HT1080 (cell line): ENCODE results near the gene CDR2. TPM values are rescaled to one million over a fixed set of nuclear protein-coding genes. Genes with fewer than 3 reads are reported as not detected.
"Not testable (repeated sequence)": the region's sequence is repeated elsewhere in the genome, so short reads cannot be mapped to it uniquely, and the experiment has no call there.

Experiments used
- DNase-seq: peaks from one replicate; pipeline ENCODE4 v3.0.0-alpha.2; 2015; ENCODE audit warnings: low read depth
- polyA plus RNA-seq, 2 experiments: library from polyadenylated mRNA; depleted of rRNA; stranded (reverse); fragments of >200 nt; gene quantifications; 2 replicates each; pipeline ENCODE4 v1.2.3, GENCODE V29; 2015
- total RNA-seq: library from RNA; depleted of rRNA; stranded (reverse); fragments of >200 nt; shearing (Covaris generic); gene quantifications from 2 replicates; pipeline ENCODE4 v1.2.3, GENCODE V29; 2014; rRNA removed

Gene CDR2
- total RNA-seq, result 17.3 and 18.2 TPM in 2 replicates
- 20.6 and 21.8 TPM in 2 replicates for polyA plus RNA-seq (2015; cell fraction: cytosol; rRNA removed)
- polyA plus RNA-seq (2015; cell fraction: nucleus; rRNA removed), result 10.9 and 13.5 TPM in 2 replicates

DNA sequence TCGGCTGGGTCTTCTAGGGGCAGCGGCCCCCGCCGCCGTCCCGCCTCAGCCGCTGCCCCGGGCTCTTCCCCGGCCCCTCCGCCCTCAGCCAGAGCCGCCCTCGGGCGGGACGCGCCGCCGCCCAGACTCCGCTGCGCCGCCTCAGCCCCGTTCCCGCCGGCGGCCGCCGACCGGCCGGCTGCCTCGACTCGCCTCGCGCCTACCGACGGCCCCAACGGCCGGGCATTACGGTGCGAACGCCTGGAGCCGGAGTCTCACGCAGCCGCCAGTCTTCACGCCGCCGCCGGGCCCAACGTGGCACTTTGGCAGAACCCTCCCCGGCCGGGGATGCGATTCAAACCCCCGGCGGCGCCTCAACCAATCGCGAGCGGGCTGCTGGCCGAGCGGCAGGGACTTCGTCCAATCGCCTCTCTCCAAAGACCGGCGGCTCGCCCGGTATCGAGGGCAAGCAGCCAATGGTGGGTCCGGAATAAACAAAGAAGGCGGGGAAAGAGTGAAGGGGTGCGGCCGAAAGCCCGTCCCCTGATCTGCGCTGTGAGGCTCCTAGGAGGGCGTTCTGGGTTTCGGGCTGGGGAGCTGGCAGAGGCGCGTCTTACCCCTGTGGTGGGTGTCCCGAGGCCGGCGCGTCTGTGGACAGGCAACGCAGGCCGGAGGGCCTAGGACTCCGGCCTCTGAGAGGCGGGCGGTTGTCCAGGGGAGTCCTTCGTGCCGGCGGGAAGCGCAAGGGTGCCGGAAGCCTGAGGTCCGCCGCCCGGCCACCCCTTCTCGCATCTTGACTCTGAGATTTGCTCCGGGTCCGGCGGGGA lies at the start of gene CDR2:
CDR2 (minus strand) TSS at position 309 of the 806 bp plus-strand sequence. CDS start 310 bp downstream, outside the sequence.
- peak; percentile 96 for DNase-seq

DNA sequence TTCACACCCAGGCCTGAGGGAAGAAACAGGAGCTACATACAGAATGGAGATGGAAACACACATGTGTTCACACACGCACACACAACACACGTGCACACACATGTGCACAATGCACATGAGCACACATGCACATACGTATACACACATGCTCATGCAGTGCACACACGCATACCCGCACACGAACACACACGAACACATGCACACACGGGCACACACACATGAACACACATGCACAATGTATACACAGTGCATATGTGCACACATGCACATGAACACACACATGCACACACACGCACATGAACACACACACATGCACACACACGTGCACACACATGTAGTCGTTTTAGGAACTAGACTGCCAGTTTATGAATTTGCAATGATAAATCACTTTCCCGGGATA lies 49.3 kb upstream of the CDR2 start:
- no peak for DNase-seq

DNA sequence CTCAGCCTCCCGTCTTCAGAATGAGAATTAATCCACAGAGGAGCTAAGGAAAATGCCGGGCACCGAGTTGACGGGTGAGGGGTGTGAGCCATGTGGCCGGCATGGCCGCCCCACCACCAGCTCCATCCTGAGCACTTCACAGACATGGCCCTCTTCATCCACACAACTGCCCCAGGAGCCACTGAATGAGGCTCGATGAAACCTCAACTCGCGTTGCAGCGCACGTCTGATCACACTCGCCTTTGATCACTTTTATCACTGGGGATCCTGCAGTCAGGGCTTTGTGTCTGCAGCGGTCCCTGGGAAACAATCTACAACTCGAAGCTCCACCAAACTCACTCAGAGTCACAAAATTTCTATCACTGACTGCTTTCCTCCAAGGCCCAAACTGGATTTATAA lies 46.7 kb upstream of the CDR2 start:
- no peak for DNase-seq

DNA sequence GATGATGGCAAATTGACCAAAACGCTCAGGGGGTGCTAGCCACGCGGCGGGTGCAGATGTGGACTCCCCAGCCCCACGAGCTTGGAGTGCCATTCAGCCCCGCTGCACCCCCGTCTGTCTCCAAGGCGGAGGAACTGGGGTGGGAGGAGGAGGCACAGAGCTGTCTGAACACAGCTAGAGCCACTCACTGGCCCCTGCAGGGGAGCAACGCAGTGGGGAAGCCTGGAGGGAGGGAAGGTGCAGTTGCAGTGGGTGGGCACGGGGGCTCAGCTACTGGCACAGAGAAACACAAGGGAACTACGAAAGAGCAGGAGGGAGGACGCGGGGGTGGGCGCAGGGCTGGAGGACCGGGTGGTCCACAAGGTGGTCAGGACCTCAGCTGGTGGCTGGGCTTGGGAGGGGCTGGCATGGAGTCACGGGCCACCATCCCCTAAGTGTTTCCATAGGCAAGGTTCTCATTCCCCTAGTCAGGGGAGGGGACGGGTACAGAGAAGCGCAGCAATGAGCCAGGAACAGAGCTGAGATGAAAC lies 46.3 kb upstream of the CDR2 start:
- no peak for DNase-seq

DNA sequence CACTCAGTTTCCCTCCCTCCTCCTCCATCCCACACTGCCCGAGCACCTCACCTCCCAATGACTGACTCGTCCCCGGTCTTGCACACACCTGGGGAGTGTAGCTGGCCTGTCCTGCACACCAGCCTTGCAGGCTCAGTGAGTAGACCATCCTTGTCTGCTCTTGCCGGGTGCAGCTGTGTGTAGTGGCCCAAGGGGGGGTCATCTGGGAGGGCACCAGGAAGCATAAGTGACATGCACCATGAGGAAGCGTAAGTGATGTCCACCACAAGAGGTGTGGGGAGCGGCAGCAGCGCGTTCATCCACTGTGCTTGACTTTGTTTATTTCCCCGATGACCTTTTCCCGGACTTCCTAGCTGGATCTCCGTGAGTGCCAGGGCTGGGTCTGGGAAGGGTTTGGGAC lies 45.5 kb upstream of the CDR2 start:
- DNase-seq, result no peak

DNA sequence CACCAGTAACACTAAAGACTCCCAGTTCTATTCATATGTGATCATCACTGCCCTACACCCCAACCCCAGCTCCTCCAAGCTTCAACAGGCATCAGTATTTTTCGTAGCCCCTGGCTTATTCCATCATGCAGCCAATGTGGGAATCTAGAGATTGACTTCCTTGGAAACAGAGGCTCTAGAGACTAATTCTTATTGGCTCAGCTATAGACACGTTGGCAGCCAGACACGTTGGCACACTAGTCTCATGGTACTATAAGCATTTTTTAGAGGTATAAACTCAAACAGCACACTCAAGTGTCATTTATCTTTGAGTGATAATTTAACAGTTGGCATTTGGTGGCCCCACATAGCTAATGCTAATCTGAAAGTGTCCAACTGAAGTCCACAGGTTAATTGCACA lies 44.4 kb upstream of the CDR2 start:
- DNase-seq, result no peak

DNA sequence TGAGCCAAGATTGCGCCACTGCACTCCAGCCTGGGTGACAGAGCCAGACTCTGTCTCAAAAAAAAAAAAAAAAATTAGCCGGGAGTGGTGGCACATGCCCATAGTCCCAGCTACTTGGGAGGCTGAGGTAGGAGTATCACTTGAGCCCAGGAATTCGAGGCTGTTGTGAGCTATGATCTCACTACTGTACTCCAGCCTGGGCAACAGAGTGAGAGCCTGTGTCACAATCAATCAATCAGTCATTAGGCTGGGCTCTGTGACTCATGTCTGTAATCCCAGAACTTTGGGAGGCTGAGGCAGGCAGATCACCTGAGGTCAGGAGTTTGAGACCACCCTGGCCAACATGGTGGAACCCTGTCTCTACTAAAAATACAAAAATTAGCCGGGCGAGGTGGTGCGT lies 43.4 kb upstream of the CDR2 start:
- not testable (repeated sequence) for DNase-seq

DNA sequence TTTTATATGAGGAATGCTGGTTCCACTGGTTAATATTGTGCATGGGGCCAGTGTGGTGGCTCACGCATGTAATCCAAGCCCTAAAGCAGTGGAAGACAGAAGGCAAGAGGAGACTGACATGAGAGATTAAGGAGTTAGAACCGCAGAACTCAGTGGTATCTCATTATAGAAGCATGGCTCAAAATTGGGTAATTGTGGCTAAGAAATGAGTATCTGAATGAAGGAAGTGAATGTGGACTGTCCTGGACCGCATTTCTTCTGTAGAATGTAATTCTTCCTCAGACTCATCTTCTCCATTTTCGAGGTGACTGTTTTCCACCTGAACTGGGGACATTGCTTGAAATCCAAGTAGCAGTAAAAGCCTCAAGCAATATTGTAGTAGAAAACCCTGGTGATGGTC lies 42.6 kb upstream of the CDR2 start:
- no peak for DNase-seq

DNA sequence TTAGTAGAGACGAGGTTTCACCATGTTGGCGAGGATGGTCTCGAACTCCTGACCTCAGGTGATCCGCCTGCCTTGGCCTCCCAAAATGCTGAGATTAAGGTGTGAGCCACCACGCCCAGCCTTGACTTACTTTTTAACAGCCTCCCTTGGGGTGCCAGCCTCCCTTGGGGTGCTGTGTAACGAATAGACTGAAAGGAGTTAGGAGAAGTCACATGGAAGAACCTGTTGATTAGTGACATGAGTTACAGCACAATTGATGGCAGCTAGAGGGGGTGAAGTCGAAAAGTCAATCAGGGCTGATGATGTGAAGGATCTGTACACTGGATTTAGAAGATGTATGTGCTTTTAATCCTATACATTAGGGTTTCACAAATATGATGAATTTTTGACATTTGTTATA lies 39.4 kb upstream of the CDR2 start:
- DNase-seq, result no peak

DNA sequence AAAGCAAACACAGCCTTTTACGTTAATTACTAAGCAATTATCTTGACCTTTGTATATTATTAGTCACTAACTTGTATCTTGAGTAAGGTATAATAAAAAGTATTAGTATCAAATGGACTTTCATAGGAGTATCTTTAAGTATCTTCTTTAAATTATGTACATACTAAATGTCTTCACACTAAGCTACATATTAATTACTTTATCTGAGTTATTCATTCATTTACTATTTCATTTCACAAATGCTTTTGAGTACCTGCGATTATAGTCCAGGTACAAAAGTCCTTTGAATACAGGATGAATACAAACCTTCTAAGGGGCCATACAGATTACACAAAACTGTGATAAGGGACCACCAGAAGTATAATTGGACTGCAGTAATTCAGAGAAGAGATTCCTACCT lies 33.1 kb upstream of the CDR2 start:
- DNase-seq, result no peak

DNA sequence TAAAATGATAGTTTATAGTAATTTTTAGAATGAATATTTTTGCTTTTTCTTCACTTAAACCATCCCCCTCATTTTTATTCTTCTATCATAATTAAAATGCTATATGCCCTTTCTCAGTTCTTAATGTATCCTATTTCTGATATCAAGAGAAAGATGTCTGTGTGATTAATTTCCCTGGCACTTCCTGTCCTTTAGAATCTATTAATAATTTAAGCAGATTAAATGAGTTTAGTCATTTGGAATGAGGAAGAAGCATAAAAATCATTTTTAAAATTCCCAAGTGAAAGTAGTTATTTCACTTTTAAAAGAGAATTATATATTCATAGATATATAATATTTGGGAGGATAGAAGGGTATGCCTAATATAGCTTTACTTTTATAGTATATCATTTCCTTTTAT lies 27.8 kb upstream of the CDR2 start:
- DNase-seq, result peak; percentile 4

DNA sequence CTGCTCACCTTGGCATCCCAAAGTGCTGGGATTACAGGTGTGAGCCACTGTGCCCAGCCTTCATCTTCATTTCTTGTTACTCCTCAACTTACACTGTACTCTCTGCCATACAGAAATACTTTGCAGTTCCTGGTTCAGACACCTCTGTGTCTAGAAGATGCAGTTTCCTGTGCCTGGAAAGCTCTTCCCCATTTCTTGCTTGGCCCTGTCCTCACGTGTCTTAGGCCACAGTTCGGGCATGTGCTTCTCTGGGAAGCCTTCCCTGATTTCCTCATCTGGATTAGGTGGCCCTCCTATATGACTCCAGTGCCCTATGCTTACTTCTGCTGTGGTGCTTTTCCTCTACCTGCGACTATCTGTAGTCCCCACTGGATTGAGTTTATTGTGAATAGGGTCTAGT lies 26.5 kb upstream of the CDR2 start:
- DNase-seq, result no peak

DNA sequence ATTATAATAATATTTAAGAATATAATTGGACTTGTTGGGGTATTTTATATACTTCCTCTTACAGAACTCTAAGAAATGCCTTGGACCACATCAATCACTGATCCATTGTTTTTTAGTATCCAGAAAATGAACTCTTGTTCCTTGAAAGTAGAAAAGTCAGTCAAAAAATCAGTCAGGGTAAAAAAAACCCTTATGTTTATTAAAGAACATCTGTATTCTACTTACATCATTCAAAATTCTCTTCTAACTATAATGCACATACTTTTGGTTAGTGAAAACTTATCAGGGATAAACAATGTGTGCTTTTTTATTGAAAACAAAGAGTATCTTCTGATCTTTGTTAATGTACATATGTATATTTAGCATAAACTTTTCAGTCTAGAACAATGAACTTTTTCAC lies 23.5 kb upstream of the CDR2 start:
- DNase-seq, result no peak

DNA sequence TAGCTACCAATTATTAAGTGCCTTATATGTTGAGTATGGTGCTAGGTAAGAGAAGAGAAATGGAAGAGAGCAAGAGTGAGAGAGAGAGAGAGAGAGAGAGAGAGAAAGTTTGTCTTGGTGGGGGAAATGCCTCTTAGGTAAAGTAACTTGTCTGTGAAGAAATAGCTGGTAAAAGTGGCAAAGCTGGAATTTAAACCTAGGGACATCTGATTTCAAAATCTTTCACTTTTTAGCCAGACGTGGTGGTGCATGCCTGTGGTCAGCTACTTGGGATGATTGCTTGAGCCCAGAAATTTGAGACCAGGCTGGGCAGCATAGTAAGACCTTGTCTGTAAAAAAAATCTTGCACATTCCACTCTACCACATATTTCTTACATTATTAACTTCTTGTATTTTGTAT lies 23.0 kb upstream of the CDR2 start:
- DNase-seq, result peak; percentile 82

DNA sequence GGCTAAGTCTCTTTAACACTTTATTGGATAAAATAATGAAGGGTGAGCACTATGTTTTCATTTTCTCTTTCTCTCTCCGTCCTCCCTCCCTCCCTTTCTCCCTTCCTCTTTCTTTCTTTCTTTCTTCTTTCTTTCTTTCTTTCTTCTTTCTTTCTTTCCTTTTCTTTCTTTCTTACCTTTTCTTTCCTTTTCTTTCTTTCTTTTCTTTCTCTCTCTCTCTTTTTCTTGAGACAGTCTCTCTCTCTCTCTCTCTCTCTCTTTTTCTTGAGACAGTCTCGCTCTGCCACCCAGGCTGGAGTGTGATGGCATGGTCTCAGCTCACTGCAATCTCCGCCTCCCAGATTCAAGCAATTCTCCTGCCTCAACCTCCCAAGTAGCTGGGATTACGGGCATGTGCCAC lies 21.5 kb upstream of the CDR2 start:
- no peak for DNase-seq

DNA sequence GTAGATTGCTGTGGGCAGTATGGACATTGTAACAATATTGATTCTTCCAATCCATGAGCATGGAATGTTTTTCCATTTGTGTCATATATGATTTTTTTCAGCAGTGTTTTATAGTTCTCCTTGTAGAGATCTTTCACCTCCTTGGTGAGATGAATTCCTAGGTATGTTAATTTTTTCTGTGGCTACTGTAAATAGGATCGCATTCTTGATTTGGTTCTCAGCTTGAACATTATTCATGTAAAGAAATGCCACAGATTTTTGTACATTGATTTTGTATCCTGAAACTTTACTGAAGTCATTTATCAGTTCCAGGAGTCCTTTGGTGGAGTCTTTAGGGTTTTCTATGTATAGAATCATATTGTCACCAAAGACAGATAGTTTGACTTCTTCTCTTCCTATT lies 19.7 kb upstream of the CDR2 start:
- no peak for DNase-seq

DNA sequence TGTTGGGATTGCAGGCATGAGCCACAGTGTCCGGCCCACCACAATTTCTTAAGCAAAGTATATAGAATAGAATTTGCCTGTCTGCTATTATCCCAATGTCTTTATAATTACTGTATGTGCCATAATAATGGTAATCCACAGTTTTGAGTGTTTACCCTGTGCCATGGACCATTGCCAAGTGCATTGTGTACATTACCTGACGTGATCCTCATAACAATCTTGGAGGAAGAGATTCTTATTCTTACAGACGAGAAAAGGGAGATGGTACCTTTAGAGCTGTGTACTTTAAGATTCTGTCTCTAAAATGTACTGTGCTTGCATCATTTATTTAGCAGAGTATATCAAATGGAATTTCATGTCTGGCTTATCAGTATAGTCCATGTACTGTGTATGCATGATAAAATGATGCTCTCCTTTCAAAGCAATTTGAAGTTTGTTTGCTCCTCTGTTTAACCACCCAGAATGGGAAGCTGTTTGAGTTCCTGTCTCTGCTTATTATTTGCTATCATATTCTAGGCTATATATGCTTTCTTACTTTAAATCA lies 13.8 kb upstream of the CDR2 start:
- no peak for DNase-seq

DNA sequence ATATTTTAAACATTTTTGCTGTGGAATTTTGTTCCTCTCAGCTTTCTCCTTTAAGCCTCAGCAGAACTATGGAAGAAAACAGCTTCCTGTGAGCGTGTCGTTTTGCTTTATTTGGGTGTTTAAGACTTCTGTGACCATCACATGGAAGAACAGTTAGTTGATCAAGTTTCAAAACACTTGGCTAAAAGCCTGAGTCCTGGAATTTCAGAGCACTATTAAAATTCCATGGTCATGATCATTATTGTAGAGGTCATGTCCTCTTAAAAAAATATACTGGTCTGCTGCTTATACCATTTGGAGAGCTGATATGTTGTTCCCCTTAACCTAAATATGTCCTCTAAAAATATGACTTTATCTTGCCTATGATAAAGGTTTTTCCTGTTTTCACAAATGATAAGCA lies 12.6 kb upstream of the CDR2 start:
- DNase-seq, result peak; percentile 56

DNA sequence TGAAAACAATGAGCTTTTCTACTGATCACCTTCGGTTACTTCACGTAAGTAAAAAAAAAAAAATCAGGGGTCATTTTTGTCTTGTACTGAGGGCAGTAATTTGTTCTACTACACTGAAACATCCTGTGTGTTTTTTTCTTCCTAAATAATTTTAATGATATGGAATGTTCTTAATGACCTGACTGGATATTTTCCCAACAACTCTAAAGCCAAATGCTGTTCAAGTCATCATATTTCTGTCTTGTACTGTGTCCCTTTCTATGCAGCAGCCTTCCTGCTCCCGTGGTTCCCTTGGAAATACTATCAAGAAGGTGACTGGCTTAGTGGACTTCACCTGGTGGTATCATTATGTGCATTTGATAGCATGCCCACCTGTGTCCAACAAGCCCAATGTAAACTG lies 10.8 kb upstream of the CDR2 start:
- DNase-seq, result no peak

DNA sequence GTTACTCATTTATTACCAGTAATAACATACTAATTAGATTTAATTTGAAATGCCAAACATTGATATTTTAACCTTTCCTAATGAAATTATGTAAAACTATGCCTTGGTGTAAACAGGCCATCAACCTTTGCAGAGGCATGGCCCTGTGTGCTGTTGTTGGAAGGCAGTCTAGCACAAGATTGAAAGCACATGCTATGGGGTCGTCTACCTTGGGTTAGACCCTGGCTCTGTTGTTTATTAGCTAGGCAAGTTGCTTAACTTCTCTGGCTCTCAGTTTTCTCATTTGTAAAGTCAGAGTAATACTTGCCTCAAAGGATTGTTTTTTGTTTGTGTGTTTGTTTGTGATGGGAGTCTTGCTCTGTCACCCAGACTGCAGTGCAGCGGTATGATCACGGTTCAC lies 9.4 kb upstream of the CDR2 start:
- no peak for DNase-seq

DNA sequence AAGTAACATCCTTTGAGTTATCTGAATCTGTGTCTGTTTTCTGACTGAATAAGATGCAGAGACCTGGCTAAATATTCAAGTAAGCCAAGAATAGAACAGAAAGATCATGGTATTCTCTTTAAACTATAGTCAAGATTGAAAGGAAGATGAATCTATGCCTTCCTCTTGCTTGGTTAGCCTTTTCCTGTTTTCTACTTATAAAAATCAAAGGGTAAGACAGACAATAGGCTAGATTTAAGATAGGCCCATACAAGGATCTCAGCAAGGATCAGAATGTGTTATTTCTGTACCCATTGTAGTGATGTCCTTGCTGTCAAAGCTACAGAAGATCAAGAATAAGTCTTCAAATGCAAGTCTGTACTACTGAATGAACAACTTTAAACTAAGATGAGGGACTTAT lies 7.0 kb upstream of the CDR2 start:
- DNase-seq, result no peak

DNA sequence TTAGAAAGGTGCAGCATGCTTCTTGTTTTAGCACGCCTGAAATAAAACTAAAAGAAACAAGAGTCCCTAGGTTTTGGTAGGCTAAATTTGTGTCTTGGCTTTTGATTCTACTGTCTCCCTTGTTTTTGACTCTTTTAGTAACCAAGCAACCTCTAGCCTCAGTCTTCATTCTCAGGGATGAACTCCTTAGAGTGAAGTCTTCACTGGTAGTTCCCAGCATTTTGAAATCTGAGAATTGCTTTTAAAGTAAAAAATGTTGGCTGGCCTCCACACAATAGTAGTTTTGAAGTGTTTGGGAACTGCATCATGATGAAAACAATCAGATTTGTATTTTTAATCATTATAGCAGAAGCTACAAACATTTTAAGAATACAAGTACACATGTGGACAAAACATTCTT lies 6.1 kb upstream of the CDR2 start:
- DNase-seq, result no peak

DNA sequence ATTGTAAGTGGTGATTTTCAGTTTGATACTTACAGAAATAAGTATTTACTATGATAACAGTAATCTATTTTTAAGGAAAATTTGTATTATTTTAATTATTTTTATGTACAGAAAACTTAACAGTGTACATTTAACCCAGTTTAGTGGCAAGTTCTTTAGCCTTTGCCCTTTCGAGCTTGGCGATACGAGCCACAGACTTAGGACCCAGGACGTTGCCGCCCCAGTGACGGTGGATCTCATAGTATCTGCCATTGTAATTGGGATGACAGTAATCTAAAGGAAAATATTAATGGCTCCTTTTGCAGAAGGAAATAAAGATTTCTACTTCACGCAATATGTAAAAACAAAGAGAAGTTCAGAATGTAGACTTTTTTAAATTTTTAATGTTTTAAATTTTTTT lies 5.2 kb upstream of the CDR2 start:
- DNase-seq, result no peak
